Panc1 (cell line): Measurements from ENCODE around the gene STX19. TPM values are rescaled to one million over a fixed set of nuclear protein-coding genes. Genes with fewer than 3 reads are reported as not detected.

Experiments used
- ATAC-seq: fragments of 200-7000 bp; cut with Tn5 transposase; 2 replicates; pipeline ENCODE4 v1.9.1; 2020; ENCODE audit warnings: mild to moderate bottlenecking, moderate library complexity
- BruUV-seq: library from RNA; stranded (reverse); fragments of 400-500 nt; replicated peaks from 2 replicates; lab custom pipeline; 2021; lab: Mats Ljungman, UMichigan
- CTCF ChIA-PET: fragments of 300-600 bp; sonication (Branson Sonifier 250); formaldehyde crosslinking; loops from one replicate; lab custom pipeline; 2022; ENCODE audit warnings: antibody characterized with exemption; lab: Charles Lee
- POLR2A ChIA-PET: fragments of 300-600 bp; sonication (Branson Sonifier 250); formaldehyde crosslinking; loops from one replicate; lab custom pipeline; 2022; ENCODE audit warnings: antibody characterized with exemption; lab: Charles Lee
- DNase-seq: peaks from one replicate; pipeline ENCODE4 v3.0.0-alpha.2; 2010; ENCODE audit warnings: low read depth, low spot score
- H3K27ac ChIP-seq: 2 replicates; pipeline ENCODE4 v1.5.1; 2011; ENCODE audit warnings: mild to moderate bottlenecking, low read length, inconsistent platforms
- H3K27me3 ChIP-seq: fragments of 200-500 bp; sonication (Bioruptor generic); 2 replicates; pipeline ENCODE4 v1.6.0; 2014; ENCODE audit warnings: low read length, inconsistent platforms; ENCODE audit not compliant: control insufficient read depth, insufficient read depth
- H3K36me3 ChIP-seq: fragments of 200-500 bp; sonication (Bioruptor generic); 2 replicates; pipeline ENCODE4 v1.5.1; 2014; ENCODE audit warnings: inconsistent platforms, mild to moderate bottlenecking, low read length, moderate library complexity; ENCODE audit not compliant: control insufficient read depth, insufficient read depth
- H3K4me1 ChIP-seq: 2 replicates; pipeline ENCODE4 v1.5.1; 2011; ENCODE audit warnings: inconsistent platforms, mild to moderate bottlenecking, low read length, moderate library complexity; ENCODE audit not compliant: control insufficient read depth, insufficient read depth
- H3K4me3 ChIP-seq, 2 experiments: 2 replicates each; pipeline ENCODE4 v1.5.1; 2011 to 2012; ENCODE audit warnings: low read depth in 2 of 2, low read length in 2 of 2, mild to moderate bottlenecking in 2 of 2, inconsistent platforms in 1 of 2, moderate library complexity in 1 of 2
- H3K9me3 ChIP-seq: fragments of 200-500 bp; sonication (Bioruptor generic); 2 replicates; pipeline ENCODE4 v1.5.1; 2014; ENCODE audit warnings: low read depth, mild to moderate bottlenecking, inconsistent platforms, low read length, moderate library complexity; ENCODE audit not compliant: control insufficient read depth, insufficient read depth
- CTCF ChIP-seq: fragments of 450-650 bp; IDR thresholded peaks from 2 replicates; pipeline ENCODE4 v1.5.1; 2017; ENCODE audit warnings: mild to moderate bottlenecking
- POLR2AphosphoS5 ChIP-seq: IDR thresholded peaks from 2 replicates; pipeline ENCODE4 v1.6.1; 2012; ENCODE audit warnings: mild to moderate bottlenecking, low read depth, low read length, moderate library complexity
- REST ChIP-seq, 2 experiments: IDR thresholded peaks; 2 replicates each; pipeline ENCODE4 v1.6.1; 2011 to 2012; ENCODE audit warnings: low read depth in 2 of 2, control low read depth in 1 of 2, low read length in 1 of 2, mild to moderate bottlenecking in 1 of 2, moderate library complexity in 1 of 2; ENCODE audit not compliant: insufficient read depth in 1 of 2
- SIN3A ChIP-seq: IDR thresholded peaks from 2 replicates; pipeline ENCODE4 v1.6.1; 2012; ENCODE audit warnings: low read depth, mild to moderate bottlenecking, low read length, moderate library complexity, borderline replicate concordance; ENCODE audit not compliant: insufficient read depth
- TCF7L2 ChIP-seq: IDR thresholded peaks from 2 replicates; pipeline ENCODE4 v1.6.1; 2011; ENCODE audit warnings: mild to moderate bottlenecking, low read depth, low read length, inconsistent platforms
- in situ Hi-C: cut with HindIII; loops from 2 replicates; pipeline ENCODE4 v1.10.0; 2016; ENCODE audit warnings: low sequenced_read_pairs, low pct_unique_long_range_greater_than_20kb
- intact Hi-C: fragments of 100-400 bp; cut with micrococcal nuclease; formaldehyde crosslinking; loops from one replicate; pipeline ENCODE4 v1.10.0; 2022; ENCODE audit not compliant: unreplicated experiment
- total RNA-seq: library from RNA; stranded (reverse); gene quantifications from one replicate; pipeline ENCODE4 v1.2.1, GENCODE V29; 2021; ENCODE audit not compliant: unreplicated experiment

STX19 gene
- total RNA-seq, 1 experiment from 2014 or later = not detected

GRCh38 chr3:94065122-94065521 is 36.7 kb upstream of the STX19 start:
- H3K9me3 ChIP-seq = no peaks in the 10 kb centered on the region
- no peak overlapping the region for H3K27ac ChIP-seq
- no peak for ATAC-seq
- no peak for DNase-seq
- H3K4me3 ChIP-seq = no peak overlapping the region
- H3K36me3 ChIP-seq = no peaks in the 10 kb centered on the region
- H3K4me1 ChIP-seq = peaks cover 14% of the 10 kb centered on the region
- in situ Hi-C loops = no loop called here
- CTCF ChIA-PET = no interaction called here
- POLR2A ChIA-PET = interaction anchor here (0.6 kb wide), 1 partner anchor 63 kb away, joined by 3 read pairs; no protein-coding TSS in a partner anchor
- no peaks in the 10 kb centered on the region for H3K27me3 ChIP-seq
- no peak for TF ChIP-seq CTCF
- no peak for TF ChIP-seq TCF7L2
- no peak for TF ChIP-seq SIN3A
- TF ChIP-seq POLR2AphosphoS5 = no peak
- no peak for TF ChIP-seq REST (IDR thresholded peaks at IDR 0.05; ENCODE audit: insufficient read depth in 1 of 2, low read depth in 2 of 2, low read length in 1 of 2)
- BruUV-seq = no TSS peak
- intact Hi-C loops = no loop called here

GRCh38 chr3:94064243-94064860 is 36.0 kb upstream of the STX19 start:
- in situ Hi-C loops (no loop called here), intact Hi-C loops (no loop called here)
- ChIA-PET POLR2A (no interaction called here), CTCF (no interaction called here)
- no peak for ATAC-seq
- TF ChIP-seq SIN3A (no peak), REST (IDR thresholded peaks at IDR 0.05; ENCODE audit: insufficient read depth in 1 of 2, low read depth in 2 of 2, low read length in 1 of 2) (no peak), CTCF (no peak), TCF7L2 (no peak), POLR2AphosphoS5 (no peak)
- DNase-seq = no peak
- no peaks in the 10 kb centered on the region for H3K36me3 ChIP-seq
- H3K4me1 ChIP-seq = peaks cover 14% of the 10 kb centered on the region
- H3K27me3 ChIP-seq = no peaks in the 10 kb centered on the region
- H3K27ac ChIP-seq = peak overlapping the region; percentile 97
- peak overlapping the region; percentile 76 to 98 for H3K4me3 ChIP-seq
- BruUV-seq = no TSS peak
- H3K9me3 ChIP-seq = no peaks in the 10 kb centered on the region
